ENCODE results near the gene MCEE. TPM values are rescaled to one million over a fixed set of nuclear protein-coding genes. Genes with fewer than 3 reads are reported as not detected.

MCEE gene
- total RNA-seq, 1 experiment from 2014 or later, result 16.2 TPM

- BruUV-seq (replicated peaks), result no TSS peak
- H3K4me1 Mint-ChIP-seq (ENCODE audit: low read depth, unreplicated experiment), result no peaks in the 10 kb centered on the region
- CTCF ChIA-PET, result no interaction called here
- intact Hi-C loops (cut with micrococcal nuclease; ENCODE audit: unreplicated experiment), result no loop called here
- no peaks in the 10 kb centered on the region for H3K36me3 Mint-ChIP-seq (ENCODE audit: insufficient read depth, unreplicated experiment)
- DNase-seq, result no peak
- TF ChIP-seq, protein P1, sequence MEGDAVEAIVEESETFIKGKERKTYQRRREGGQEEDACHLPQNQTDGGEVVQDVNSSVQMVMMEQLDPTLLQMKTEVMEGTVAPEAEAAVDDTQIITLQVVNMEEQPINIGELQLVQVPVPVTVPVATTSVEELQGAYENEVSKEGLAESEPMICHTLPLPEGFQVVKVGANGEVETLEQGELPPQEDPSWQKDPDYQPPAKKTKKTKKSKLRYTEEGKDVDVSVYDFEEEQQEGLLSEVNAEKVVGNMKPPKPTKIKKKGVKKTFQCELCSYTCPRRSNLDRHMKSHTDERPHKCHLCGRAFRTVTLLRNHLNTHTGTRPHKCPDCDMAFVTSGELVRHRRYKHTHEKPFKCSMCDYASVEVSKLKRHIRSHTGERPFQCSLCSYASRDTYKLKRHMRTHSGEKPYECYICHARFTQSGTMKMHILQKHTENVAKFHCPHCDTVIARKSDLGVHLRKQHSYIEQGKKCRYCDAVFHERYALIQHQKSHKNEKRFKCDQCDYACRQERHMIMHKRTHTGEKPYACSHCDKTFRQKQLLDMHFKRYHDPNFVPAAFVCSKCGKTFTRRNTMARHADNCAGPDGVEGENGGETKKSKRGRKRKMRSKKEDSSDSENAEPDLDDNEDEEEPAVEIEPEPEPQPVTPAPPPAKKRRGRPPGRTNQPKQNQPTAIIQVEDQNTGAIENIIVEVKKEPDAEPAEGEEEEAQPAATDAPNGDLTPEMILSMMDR (IDR thresholded peaks at IDR 0.05; ENCODE audit: unreplicated experiment), result no peak
- peaks cover 38% of the 10 kb centered on the region for H3K27me3 Mint-ChIP-seq (ENCODE audit: unreplicated experiment)
- H3K27ac Mint-ChIP-seq (ENCODE audit: unreplicated experiment), result no peak overlapping the region
- no peaks in the 10 kb centered on the region for H3K9me3 Mint-ChIP-seq (ENCODE audit: low read depth, unreplicated experiment)
- H3K4me3 Mint-ChIP-seq (ENCODE audit: low read depth, unreplicated experiment), result no peak overlapping the region
Observed at GRCh38 chr2:71166812-71167211, 36.8 kb upstream of the MCEE start.

DNA sequence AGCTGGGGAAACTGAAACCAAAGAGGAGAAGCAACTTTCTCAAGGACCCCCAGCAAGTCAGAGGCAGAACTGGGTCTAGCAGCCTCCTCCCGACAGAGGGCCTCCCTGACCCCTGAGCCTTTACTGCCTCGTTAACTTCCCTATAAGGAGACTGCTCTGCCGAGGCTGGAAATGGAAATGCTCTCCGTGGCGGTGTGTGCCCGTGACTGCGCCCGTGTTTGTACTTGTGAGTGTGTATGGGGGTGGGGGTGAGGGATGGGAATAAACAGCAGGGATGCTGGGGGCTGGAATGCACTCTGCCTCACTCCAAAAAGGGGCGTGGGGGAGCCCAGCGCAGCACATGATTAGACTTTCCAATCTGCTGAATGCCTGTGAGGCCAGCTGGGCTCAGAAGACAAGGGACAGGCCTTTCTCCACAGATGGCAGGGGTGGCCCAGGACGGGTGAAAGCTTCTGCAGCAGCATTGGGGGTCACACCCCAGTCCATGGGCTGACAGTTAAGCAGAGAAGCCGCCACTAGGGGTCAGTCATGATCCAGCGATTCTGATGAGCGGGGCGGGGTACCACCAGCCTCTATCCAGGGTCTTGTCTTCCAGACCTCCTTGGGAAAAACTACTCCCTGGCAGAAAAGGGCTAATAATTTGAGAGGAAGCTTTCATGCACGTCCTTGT is 27.2 kb upstream of the MCEE start:
- Mint-ChIP-seq H3K36me3 (ENCODE audit: insufficient read depth, unreplicated experiment) (peaks cover 4% of the 10 kb centered on the region), H3K27ac (ENCODE audit: unreplicated experiment) (no peak overlapping the region), H3K4me1 (ENCODE audit: low read depth, unreplicated experiment) (peaks cover 16% of the 10 kb centered on the region), H3K9me3 (ENCODE audit: low read depth, unreplicated experiment) (no peaks in the 10 kb centered on the region), H3K4me3 (ENCODE audit: low read depth, unreplicated experiment) (peak overlapping the region; percentile 5), H3K27me3 (ENCODE audit: unreplicated experiment) (peaks cover 52% of the 10 kb centered on the region)
- CTCF ChIA-PET, result no interaction called here
- no TSS peak for BruUV-seq (replicated peaks)
- DNase-seq, result peak; percentile 70
- intact Hi-C loops (cut with micrococcal nuclease; ENCODE audit: unreplicated experiment), result loop anchor here (2.0 to 10.0 kb wide), 2 partner anchors 118 to 354 kb away; no protein-coding TSS in a partner anchor
- TF ChIP-seq, protein P1 (IDR thresholded peaks at IDR 0.05; ENCODE audit: unreplicated experiment), result peak; percentile 80

DNA sequence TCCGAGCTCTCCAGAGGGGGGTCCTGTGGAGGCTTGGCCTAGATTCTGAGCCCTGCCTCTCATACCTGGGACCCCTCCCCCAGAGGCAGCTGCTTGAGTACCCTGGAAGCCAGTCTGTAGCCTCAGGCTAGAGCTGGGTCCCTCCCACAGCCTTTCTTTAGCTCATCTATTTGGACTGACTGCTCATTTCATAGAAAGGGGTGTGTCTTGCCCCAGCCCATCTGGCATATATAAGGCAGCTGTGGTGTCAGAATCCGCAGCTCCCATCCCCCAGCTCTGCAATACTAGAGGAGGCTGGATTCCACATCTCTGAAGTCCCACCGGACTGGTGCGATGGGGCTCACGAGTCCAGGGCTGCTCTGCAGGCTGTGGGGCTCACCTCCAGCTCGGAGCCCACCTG is 26.5 kb upstream of the MCEE start:
- Mint-ChIP-seq H3K36me3 (ENCODE audit: insufficient read depth, unreplicated experiment) (peaks cover 4% of the 10 kb centered on the region), H3K27me3 (ENCODE audit: unreplicated experiment) (peaks cover 46% of the 10 kb centered on the region), H3K9me3 (ENCODE audit: low read depth, unreplicated experiment) (no peaks in the 10 kb centered on the region), H3K27ac (ENCODE audit: unreplicated experiment) (no peak overlapping the region), H3K4me3 (ENCODE audit: low read depth, unreplicated experiment) (no peak overlapping the region), H3K4me1 (ENCODE audit: low read depth, unreplicated experiment) (peaks cover 16% of the 10 kb centered on the region)
- CTCF ChIA-PET, result no interaction called here
- BruUV-seq (replicated peaks), result no TSS peak
- intact Hi-C loops (cut with micrococcal nuclease; ENCODE audit: unreplicated experiment), result loop anchor here (2.0 to 10.0 kb wide), 2 partner anchors 118 to 354 kb away; no protein-coding TSS in a partner anchor
- DNase-seq, result no peak
- TF ChIP-seq, protein P1 (IDR thresholded peaks at IDR 0.05; ENCODE audit: unreplicated experiment), result no peak

GRCh38 chr2:71155846-71156245 is 25.8 kb upstream of the MCEE start:
- TF ChIP-seq, protein P1 (IDR thresholded peaks at IDR 0.05; ENCODE audit: unreplicated experiment), result no peak
- no peak overlapping the region for H3K27ac Mint-ChIP-seq (ENCODE audit: unreplicated experiment)
- H3K36me3 Mint-ChIP-seq (ENCODE audit: insufficient read depth, unreplicated experiment), result peaks cover 4% of the 10 kb centered on the region
- no TSS peak for BruUV-seq (replicated peaks)
- H3K4me1 Mint-ChIP-seq (ENCODE audit: low read depth, unreplicated experiment), result peaks cover 16% of the 10 kb centered on the region
- DNase-seq, result no peak
- CTCF ChIA-PET, result no interaction called here
- intact Hi-C loops (cut with micrococcal nuclease; ENCODE audit: unreplicated experiment), result loop anchor here (2.0 to 10.0 kb wide), 2 partner anchors 119 to 355 kb away; no protein-coding TSS in a partner anchor
- no peak overlapping the region for H3K4me3 Mint-ChIP-seq (ENCODE audit: low read depth, unreplicated experiment)
- H3K27me3 Mint-ChIP-seq (ENCODE audit: unreplicated experiment), result peaks cover 46% of the 10 kb centered on the region
- H3K9me3 Mint-ChIP-seq (ENCODE audit: low read depth, unreplicated experiment), result no peaks in the 10 kb centered on the region

Data from Calu3 (cell line).